Vagina (tissue), 2 donors: ENCODE data around the gene CSMD2.

ENCODE experiments used
- CTCF ChIP-seq, 3 experiments: fragments of 450-650 bp in 2 of 3; fragments of 200-600 bp in 1 of 3; sonication (generic) in 1 of 3; IDR thresholded peaks; one replicate each; pipeline ENCODE4 v1.5.1; 2017 to 2019; ENCODE audit warnings: antibody characterized with exemption in 3 of 3, mild to moderate bottlenecking in 2 of 3, moderate library complexity in 2 of 3
- POLR2A ChIP-seq, 2 donors: fragments of 450-650 bp; IDR thresholded peaks; one replicate each; pipeline ENCODE4 v1.6.1; 2017; ENCODE audit warnings: antibody characterized with exemption in 2 of 2, mild to moderate bottlenecking in 2 of 2, moderate library complexity in 2 of 2
- POLR2AphosphoS5 ChIP-seq, 2 donors: sonication (generic); formaldehyde crosslinking; IDR thresholded peaks; one replicate each; pipeline ENCODE4 v1.9.0; 2017; ENCODE audit warnings: antibody characterized with exemption in 2 of 2, mild to moderate bottlenecking in 2 of 2, low read depth in 1 of 2; ENCODE audit not compliant: insufficient read depth in 1 of 2

GRCh38 chr1:33918368-33918767, 246.7 kb downstream of the CSMD2 start:
- TF ChIP-seq CTCF (IDR thresholded peaks at IDR 0.05), result no peak
- TF ChIP-seq POLR2A (IDR thresholded peaks at IDR 0.05), result no peak
- TF ChIP-seq POLR2AphosphoS5 (IDR thresholded peaks at IDR 0.05; ENCODE audit: insufficient read depth in 1 of 2, low read depth in 1 of 2), result no peak
